ENCODE measurements around the gene GRB10.

The GRB10 gene

GRCh38 chr7:50788382-50788781 is 5.7 kb upstream of the GRB10 start:
- DNase-seq (no peak), ATAC-seq (ENCODE audit: insufficient read depth, low read depth) (no peak)
- Histone ChIP-seq H3K36me3 (ENCODE audit: insufficient read depth, low read length) (no peaks in the 10 kb centered on the region), H3K79me2 (ENCODE audit: insufficient read depth, low read length) (no peaks in the 10 kb centered on the region), H3K4me1 (ENCODE audit: insufficient read depth, low read length) (no peaks in the 10 kb centered on the region), H2AFZ (ENCODE audit: low read depth, low read length) (no peak overlapping the region), H3K9me3 (ENCODE audit: insufficient read depth, low read length, severe bottlenecking) (peaks cover 2% of the 10 kb centered on the region), H4K20me1 (ENCODE audit: insufficient read depth, low read length) (no peaks in the 10 kb centered on the region), H3K4me2 (ENCODE audit: insufficient read depth, low read length) (no peak overlapping the region), H3K27ac (ENCODE audit: low read length) (no peak overlapping the region), H3K4me3 (ENCODE audit: low read depth in 1 of 2, low read length in 2 of 2) (no peak overlapping the region), H3K9ac (ENCODE audit: low read depth, low read length) (no peak overlapping the region), H3K27me3 (ENCODE audit: insufficient read depth, low read length, poor library complexity) (peaks cover 6% of the 10 kb centered on the region)
- TF ChIP-seq EZH2 (IDR thresholded peaks at IDR 0.05; ENCODE audit: borderline replicate concordance, low read depth, low read length, severe bottlenecking) (no peak), CTCF (IDR thresholded peaks at IDR 0.05; ENCODE audit: borderline replicate concordance, extremely low read depth, low read length, poor library complexity, severe bottlenecking) (no peak)

- peaks cover 2% of the 10 kb centered on the region for H3K9me3 ChIP-seq (ENCODE audit: insufficient read depth, low read length, severe bottlenecking)
- no peak overlapping the region for H3K4me2 ChIP-seq (ENCODE audit: insufficient read depth, low read length)
- ATAC-seq (ENCODE audit: insufficient read depth, low read depth): no peak
- no peaks in the 10 kb centered on the region for H4K20me1 ChIP-seq (ENCODE audit: insufficient read depth, low read length)
- TF ChIP-seq CTCF (IDR thresholded peaks at IDR 0.05; ENCODE audit: borderline replicate concordance, extremely low read depth, low read length, poor library complexity, severe bottlenecking) (no peak), EZH2 (IDR thresholded peaks at IDR 0.05; ENCODE audit: borderline replicate concordance, low read depth, low read length, severe bottlenecking) (no peak)
- H3K36me3 ChIP-seq (ENCODE audit: insufficient read depth, low read length): no peaks in the 10 kb centered on the region
- no peak overlapping the region for H3K27ac ChIP-seq (ENCODE audit: low read length)
- H3K27me3 ChIP-seq (ENCODE audit: insufficient read depth, low read length, poor library complexity): peaks cover 6% of the 10 kb centered on the region
- no peaks in the 10 kb centered on the region for H3K79me2 ChIP-seq (ENCODE audit: insufficient read depth, low read length)
- no peaks in the 10 kb centered on the region for H3K4me1 ChIP-seq (ENCODE audit: insufficient read depth, low read length)
- no peak overlapping the region for H3K9ac ChIP-seq (ENCODE audit: low read depth, low read length)
- H2AFZ ChIP-seq (ENCODE audit: low read depth, low read length): no peak overlapping the region
- no peak for DNase-seq
- H3K4me3 ChIP-seq (ENCODE audit: low read depth in 1 of 2, low read length in 2 of 2): no peak overlapping the region
Observed at GRCh38 chr7:50787825-50788224, 5.1 kb upstream of the GRB10 start.

GRCh38 chr7:50785346-50785745 is 2.6 kb upstream of the GRB10 start:
- no peak overlapping the region for H3K27ac ChIP-seq (ENCODE audit: low read length)
- H2AFZ ChIP-seq (ENCODE audit: low read depth, low read length): no peak overlapping the region
- no peaks in the 10 kb centered on the region for H3K36me3 ChIP-seq (ENCODE audit: insufficient read depth, low read length)
- ATAC-seq (ENCODE audit: insufficient read depth, low read depth) (no peak), DNase-seq (no peak)
- H3K4me3 ChIP-seq (ENCODE audit: low read depth in 1 of 2, low read length in 2 of 2): no peak overlapping the region
- H3K27me3 ChIP-seq (ENCODE audit: insufficient read depth, low read length, poor library complexity): peaks cover 6% of the 10 kb centered on the region
- no peaks in the 10 kb centered on the region for H3K79me2 ChIP-seq (ENCODE audit: insufficient read depth, low read length)
- peaks cover 2% of the 10 kb centered on the region for H3K9me3 ChIP-seq (ENCODE audit: insufficient read depth, low read length, severe bottlenecking)
- no peak for TF ChIP-seq CTCF (IDR thresholded peaks at IDR 0.05; ENCODE audit: borderline replicate concordance, extremely low read depth, low read length, poor library complexity, severe bottlenecking)
- no peak overlapping the region for H3K9ac ChIP-seq (ENCODE audit: low read depth, low read length)
- H3K4me2 ChIP-seq (ENCODE audit: insufficient read depth, low read length): no peak overlapping the region
- H4K20me1 ChIP-seq (ENCODE audit: insufficient read depth, low read length): no peaks in the 10 kb centered on the region
- no peaks in the 10 kb centered on the region for H3K4me1 ChIP-seq (ENCODE audit: insufficient read depth, low read length)
